Measurements from ENCODE around the gene AACS. TPM values are rescaled to one million over a fixed set of nuclear protein-coding genes. Genes with fewer than 3 reads are reported as not detected.
A peak's percentile ranks its signal among the peaks of the same experiment; 100 is the strongest.

AACS gene
- total RNA-seq, 4 donors from 2014 or later, result 14.8 to 24.0 (median 20.1) TPM

DNA sequence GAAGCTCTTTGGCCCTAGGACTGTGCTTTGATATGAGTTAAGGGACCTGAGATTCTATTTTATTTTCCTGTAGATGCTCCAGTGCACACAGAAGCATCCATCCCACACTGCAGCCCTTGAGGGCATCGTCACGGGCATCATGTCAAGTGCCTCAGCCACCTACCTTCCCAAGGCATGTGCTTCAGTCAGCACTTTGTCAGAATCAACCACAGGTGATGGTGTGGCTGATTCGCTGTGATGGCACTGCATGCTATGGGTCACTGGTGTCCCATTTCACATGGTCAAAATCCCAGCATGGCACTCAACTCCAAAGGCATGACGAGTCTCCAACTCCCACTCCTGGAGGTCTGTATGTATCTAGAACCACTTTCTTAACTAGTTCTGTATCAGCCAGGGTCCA, 100.8 kb downstream of the AACS start:
- Histone ChIP-seq H3K4me3 (replicated peaks in 1 of 3) (no peak overlapping the region), H3K27ac (no peak overlapping the region), H3K27me3 (no peaks in the 10 kb centered on the region), H3K9me3 (no peaks in the 10 kb centered on the region), H3K36me3 (no peaks in the 10 kb centered on the region), H3K4me1 (no peaks in the 10 kb centered on the region)
- DNase-seq, result peak; percentile 37 to 44
- intact Hi-C loops (cut with DNase I), result no loop called here
- TF ChIP-seq, protein P1, sequence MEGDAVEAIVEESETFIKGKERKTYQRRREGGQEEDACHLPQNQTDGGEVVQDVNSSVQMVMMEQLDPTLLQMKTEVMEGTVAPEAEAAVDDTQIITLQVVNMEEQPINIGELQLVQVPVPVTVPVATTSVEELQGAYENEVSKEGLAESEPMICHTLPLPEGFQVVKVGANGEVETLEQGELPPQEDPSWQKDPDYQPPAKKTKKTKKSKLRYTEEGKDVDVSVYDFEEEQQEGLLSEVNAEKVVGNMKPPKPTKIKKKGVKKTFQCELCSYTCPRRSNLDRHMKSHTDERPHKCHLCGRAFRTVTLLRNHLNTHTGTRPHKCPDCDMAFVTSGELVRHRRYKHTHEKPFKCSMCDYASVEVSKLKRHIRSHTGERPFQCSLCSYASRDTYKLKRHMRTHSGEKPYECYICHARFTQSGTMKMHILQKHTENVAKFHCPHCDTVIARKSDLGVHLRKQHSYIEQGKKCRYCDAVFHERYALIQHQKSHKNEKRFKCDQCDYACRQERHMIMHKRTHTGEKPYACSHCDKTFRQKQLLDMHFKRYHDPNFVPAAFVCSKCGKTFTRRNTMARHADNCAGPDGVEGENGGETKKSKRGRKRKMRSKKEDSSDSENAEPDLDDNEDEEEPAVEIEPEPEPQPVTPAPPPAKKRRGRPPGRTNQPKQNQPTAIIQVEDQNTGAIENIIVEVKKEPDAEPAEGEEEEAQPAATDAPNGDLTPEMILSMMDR (IDR thresholded peaks at IDR 0.05), result no peak
- TF ChIP-seq POLR2A (IDR thresholded peaks at IDR 0.05), result no peak
- WGBS, 2 donors, result 22 to 46% methylated on average over 4 of the region's 4 CpGs

GRCh38 chr12:125167658-125168057, 102.4 kb downstream of the AACS start:
- intact Hi-C loops (cut with DNase I), result no loop called here

GRCh38 chr12:125169451-125169850, 104.2 kb downstream of the AACS start:
- TF ChIP-seq, protein P1 (IDR thresholded peaks at IDR 0.05), result no peak
- TF ChIP-seq POLR2A (IDR thresholded peaks at IDR 0.05), result no peak

More at GRCh38 chr12:125167658-125168057, 102.4 kb downstream of the AACS start:
- H3K27ac ChIP-seq, result no peak overlapping the region
- no peak for DNase-seq
- no peaks in the 10 kb centered on the region for H3K27me3 ChIP-seq
- no peak for TF ChIP-seq POLR2A (IDR thresholded peaks at IDR 0.05)
- no peaks in the 10 kb centered on the region for H3K36me3 ChIP-seq
- H3K4me3 ChIP-seq (replicated peaks in 1 of 3), result no peak overlapping the region
- H3K9me3 ChIP-seq, result no peaks in the 10 kb centered on the region
- WGBS, 2 donors, result 88 to 92% methylated on average over 3 of the region's 3 CpGs
- no peaks in the 10 kb centered on the region for H3K4me1 ChIP-seq

DNA sequence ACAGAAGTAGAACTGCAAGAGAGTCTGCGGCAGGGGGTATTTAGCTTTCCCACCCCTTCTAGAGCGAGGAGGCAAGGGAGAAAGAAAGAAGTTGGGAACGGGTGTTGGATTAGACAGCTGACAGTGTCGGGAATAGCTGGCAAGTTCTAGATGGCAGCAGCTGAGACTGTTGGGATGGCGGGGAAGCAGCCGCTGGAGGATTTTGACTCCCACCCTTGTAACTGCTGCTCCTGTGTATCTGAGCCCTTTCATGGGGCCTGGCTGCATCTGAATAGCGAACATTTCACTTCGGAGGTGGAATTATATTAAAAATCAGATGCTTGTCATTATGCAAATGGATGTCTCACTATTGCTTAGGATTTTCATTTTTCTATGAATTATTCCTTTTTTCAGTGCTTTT, 104.6 kb downstream of the AACS start:
- WGBS, 2 donors, result 82% methylated on average over 8 of the region's 8 CpGs

More at GRCh38 chr12:125169451-125169850, 104.2 kb downstream of the AACS start:
- no peak for DNase-seq
- Histone ChIP-seq H3K27me3 (no peaks in the 10 kb centered on the region), H3K36me3 (no peaks in the 10 kb centered on the region), H3K9me3 (no peaks in the 10 kb centered on the region), H3K4me1 (no peaks in the 10 kb centered on the region), H3K27ac (no peak overlapping the region), H3K4me3 (replicated peaks in 1 of 3) (no peak overlapping the region)
- 52 to 73% methylated on average over 2 of the region's 2 CpGs for WGBS, 2 donors
- intact Hi-C loops (cut with DNase I), result no loop called here

DNA sequence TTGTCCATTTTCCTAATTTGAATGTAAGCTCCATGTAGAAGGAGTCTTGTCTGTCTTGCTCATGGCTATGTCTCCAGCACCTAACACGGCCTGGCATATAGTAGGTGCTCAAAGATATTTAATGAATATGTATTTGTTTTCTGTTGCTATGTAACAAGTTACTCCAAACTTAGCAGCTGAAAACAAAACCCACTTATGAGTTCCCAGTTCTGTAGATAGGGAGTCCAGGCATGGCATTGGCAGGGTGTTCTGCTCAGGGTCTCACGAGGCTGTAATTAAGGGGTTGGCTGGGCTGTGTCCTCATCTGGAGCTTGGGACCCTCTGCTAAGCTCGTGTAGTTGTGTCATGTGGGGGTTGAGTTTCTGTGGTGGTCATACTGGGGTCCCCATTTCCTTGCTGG, 106.0 kb downstream of the AACS start:
- 75 to 80% methylated on average over 3 of the region's 3 CpGs for WGBS, 2 donors
- intact Hi-C loops (cut with DNase I), result no loop called here
- Histone ChIP-seq H3K27ac (no peak overlapping the region), H3K4me3 (replicated peaks in 1 of 3) (no peak overlapping the region), H3K27me3 (no peaks in the 10 kb centered on the region), H3K4me1 (no peaks in the 10 kb centered on the region), H3K9me3 (no peaks in the 10 kb centered on the region), H3K36me3 (no peaks in the 10 kb centered on the region)
- TF ChIP-seq, protein P1 (IDR thresholded peaks at IDR 0.05), result no peak
- TF ChIP-seq POLR2A (IDR thresholded peaks at IDR 0.05), result no peak
- no peak for DNase-seq

More for the DNA sequence above, 104.6 kb downstream of the AACS start:
- intact Hi-C loops (cut with DNase I), result no loop called here
- no peak overlapping the region for H3K4me3 ChIP-seq (replicated peaks in 1 of 3)
- H3K27me3 ChIP-seq, result no peaks in the 10 kb centered on the region
- no peaks in the 10 kb centered on the region for H3K4me1 ChIP-seq
- H3K27ac ChIP-seq, result no peak overlapping the region
- no peaks in the 10 kb centered on the region for H3K9me3 ChIP-seq
- TF ChIP-seq, protein P1 (IDR thresholded peaks at IDR 0.05), result no peak
- no peak for TF ChIP-seq POLR2A (IDR thresholded peaks at IDR 0.05)
- no peaks in the 10 kb centered on the region for H3K36me3 ChIP-seq
- DNase-seq, result no peak

Data from thyroid gland (tissue), 4 donors.